ENCODE results near the gene GLRX5.

The GLRX5 gene

GRCh38 chr14:95536036-95536593 is 1.3 kb downstream of the GLRX5 start:
- no peak for DNase-seq (ENCODE audit: low spot score)

GRCh38 chr14:95536671-95537070 is 1.8 kb downstream of the GLRX5 start:
- no peak for DNase-seq (ENCODE audit: low spot score)

- DNase-seq (ENCODE audit: low spot score): peak; percentile 51
These were observed 2.6 kb downstream of the GLRX5 start for GRCh38 chr14:95537298-95538089.

GRCh38 chr14:95538801-95539509 is 4.1 kb downstream of the GLRX5 start:
- no peak for DNase-seq (ENCODE audit: low spot score)

GRCh38 chr14:95540236-95540855 is 5.5 kb downstream of the GLRX5 start:
- DNase-seq (ENCODE audit: low spot score): no peak

- DNase-seq (ENCODE audit: low spot score): no peak
These were observed 6.5 kb downstream of the GLRX5 start for GRCh38 chr14:95541346-95541745.

GRCh38 chr14:95541932-95542930 is 7.4 kb downstream of the GLRX5 start:
- no peak for DNase-seq (ENCODE audit: low spot score)

GRCh38 chr14:95543021-95543420 is 8.2 kb downstream of the GLRX5 start:
- DNase-seq (ENCODE audit: low spot score): no peak

GRCh38 chr14:95544588-95544987 is 9.7 kb downstream of the GLRX5 start:
- DNase-seq (ENCODE audit: low spot score): no peak

GRCh38 chr14:95545515-95546168 is 10.8 kb downstream of the GLRX5 start:
- no peak for DNase-seq (ENCODE audit: low spot score)

- no peak for DNase-seq (ENCODE audit: low spot score)
These were observed 12.4 kb downstream of the GLRX5 start for GRCh38 chr14:95547272-95547625.

- DNase-seq (ENCODE audit: low spot score): no peak
These were observed 12.9 kb downstream of the GLRX5 start for GRCh38 chr14:95547626-95548327.

GRCh38 chr14:95548328-95548929 is 13.6 kb downstream of the GLRX5 start:
- no peak for DNase-seq (ENCODE audit: low spot score)

GRCh38 chr14:95549656-95550585 is 15.1 kb downstream of the GLRX5 start:
- DNase-seq (ENCODE audit: low spot score): peak; percentile 52

- no peak for DNase-seq (ENCODE audit: low spot score)
These were observed 16.6 kb downstream of the GLRX5 start for GRCh38 chr14:95551435-95551834.

GRCh38 chr14:95553141-95553540 is 18.3 kb downstream of the GLRX5 start:
- no peak for DNase-seq (ENCODE audit: low spot score)

GRCh38 chr14:95555053-95555452 is 20.2 kb downstream of the GLRX5 start:
- no peak for DNase-seq (ENCODE audit: low spot score)

- no peak for DNase-seq (ENCODE audit: low spot score)
These were observed 22.4 kb downstream of the GLRX5 start for GRCh38 chr14:95557291-95557690.

- no peak for DNase-seq (ENCODE audit: low spot score)
These were observed 23.0 kb downstream of the GLRX5 start for GRCh38 chr14:95557832-95558231.
